HG03159 (cell line): ENCODE data around the gene CCDC27.
A peak's percentile ranks its signal among the peaks of the same experiment; 100 is the strongest.
"Not testable (repeated sequence)": the region's sequence is repeated elsewhere in the genome, so short reads cannot be mapped to it uniquely, and the experiment has no call there.

Experiments used
- ATAC-seq: cut with Tn5 transposase; IDR thresholded peaks from one replicate; pipeline ENCODE4 v1.9.1; 2021; ENCODE audit warnings: mild to moderate bottlenecking, moderate library complexity; ENCODE audit not compliant: unreplicated experiment

CCDC27 gene

GRCh38 chr1:3735027-3735681, 17.1 kb upstream of the CCDC27 start:
- no peak for ATAC-seq

GRCh38 chr1:3735688-3736087, 16.6 kb upstream of the CCDC27 start:
- ATAC-seq = no peak

- ATAC-seq = no peak
Observed at GRCh38 chr1:3736131-3736561, 16.1 kb upstream of the CCDC27 start.

GRCh38 chr1:3736708-3737107, 15.5 kb upstream of the CCDC27 start:
- no peak for ATAC-seq

- no peak for ATAC-seq
Observed at GRCh38 chr1:3738943-3739342, 13.3 kb upstream of the CCDC27 start.

GRCh38 chr1:3740042-3740441, 12.2 kb upstream of the CCDC27 start:
- ATAC-seq = no peak

GRCh38 chr1:3740752-3741151, 11.5 kb upstream of the CCDC27 start:
- no peak for ATAC-seq

GRCh38 chr1:3741566-3742438, 10.4 kb upstream of the CCDC27 start:
- ATAC-seq = no peak

- no peak for ATAC-seq
Observed at GRCh38 chr1:3742439-3743298, 9.6 kb upstream of the CCDC27 start.

GRCh38 chr1:3743421-3743820, 8.8 kb upstream of the CCDC27 start:
- ATAC-seq = no peak

- no peak for ATAC-seq
Observed at GRCh38 chr1:3743826-3744225, 8.4 kb upstream of the CCDC27 start.

GRCh38 chr1:3744646-3745045, 7.6 kb upstream of the CCDC27 start:
- no peak for ATAC-seq

- no peak for ATAC-seq
Observed at GRCh38 chr1:3745071-3745470, 7.2 kb upstream of the CCDC27 start.

- no peak for ATAC-seq
Observed at GRCh38 chr1:3745590-3746381, 6.5 kb upstream of the CCDC27 start.

- ATAC-seq = peak; percentile 28
Observed at GRCh38 chr1:3746389-3746829, 5.8 kb upstream of the CCDC27 start.

- ATAC-seq = peak; percentile 74
Observed at GRCh38 chr1:3746830-3747521, 5.3 kb upstream of the CCDC27 start.

- ATAC-seq = no peak
Observed at GRCh38 chr1:3747522-3747848, 4.8 kb upstream of the CCDC27 start.

GRCh38 chr1:3747903-3748302, 4.3 kb upstream of the CCDC27 start:
- ATAC-seq = no peak

GRCh38 chr1:3748316-3748900, 3.8 kb upstream of the CCDC27 start:
- ATAC-seq = not testable (repeated sequence)

GRCh38 chr1:3749512-3749911, 2.7 kb upstream of the CCDC27 start:
- no peak for ATAC-seq
